Stimulated activated CD4-positive, alpha-beta T cell treated with anti-CD3 and anti-CD28 coated beads, Interleukin-1b, Interleukin-23, amount 100 ng/mL, for 24 hours (primary cell): ENCODE results near the gene DHRS7B.

Experiments used
- DNase-seq, 4 experiments: peaks; one replicate each; pipeline ENCODE4 v3.0.0-alpha.2; 2020; ENCODE audit warnings: low read depth in 4 of 4, low spot score in 1 of 4

Gene DHRS7B

GRCh38 chr17:21233581-21234347 is 107.0 kb downstream of the DHRS7B start:
- no peak for DNase-seq

GRCh38 chr17:21235921-21236320 is 109.2 kb downstream of the DHRS7B start:
- DNase-seq: no peak

GRCh38 chr17:21239680-21240368 is 113.1 kb downstream of the DHRS7B start:
- no peak for DNase-seq

GRCh38 chr17:21240369-21241055 is 113.7 kb downstream of the DHRS7B start:
- no peak for DNase-seq
